Stimulated activated CD4-positive, alpha-beta T cell treated with anti-CD3 and anti-CD28 coated beads, Interleukin-4, amount 100 ng/mL, for 4 hours (primary cell): ENCODE data around the gene PIP5K1A.
"Not testable (repeated sequence)": the region's sequence is repeated elsewhere in the genome, so short reads cannot be mapped to it uniquely, and the experiment has no call there.

Source experiments
- DNase-seq, 2 experiments: peaks; one replicate each; pipeline ENCODE4 v3.0.0-alpha.2; 2020

Gene PIP5K1A

GRCh38 chr1:151254217-151255213 lies 56.2 kb downstream of the PIP5K1A start, which contains the start of gene PSMD4:
Gene PSMD4, plus strand, starts transcription at chr1:151254734. Its CDS starts 49 bp downstream, at chr1:151254783.
- DNase-seq, result peak; percentile 86 to 92

GRCh38 chr1:151255381-151255780 lies 57.0 kb downstream of the PIP5K1A start:
- no peak for DNase-seq

GRCh38 chr1:151259351-151259750 lies 61.0 kb downstream of the PIP5K1A start:
- DNase-seq, result no peak

- no peak for DNase-seq
These were observed 67.3 kb downstream of the PIP5K1A start for GRCh38 chr1:151265446-151266236.

- DNase-seq, result no peak
These were observed 68.0 kb downstream of the PIP5K1A start for GRCh38 chr1:151266315-151266714.

- DNase-seq, result no peak
These were observed 68.5 kb downstream of the PIP5K1A start for GRCh38 chr1:151266821-151267220.

- DNase-seq, result no peak
These were observed 69.4 kb downstream of the PIP5K1A start for GRCh38 chr1:151267760-151268159.

GRCh38 chr1:151273924-151274466 lies 75.6 kb downstream of the PIP5K1A start:
- DNase-seq, result no peak

GRCh38 chr1:151275341-151275740 lies 77.0 kb downstream of the PIP5K1A start:
- DNase-seq, result not testable (repeated sequence)

GRCh38 chr1:151277249-151277648 lies 78.9 kb downstream of the PIP5K1A start:
- no peak for DNase-seq

GRCh38 chr1:151281225-151281968 lies 83.0 kb downstream of the PIP5K1A start:
- DNase-seq, result peak; percentile 91 to 94

- peak; percentile 97 for DNase-seq
These were observed 83.9 kb downstream of the PIP5K1A start, which contains the start of gene ZNF687 for GRCh38 chr1:151281969-151282882. Gene ZNF687, plus strand, starts transcription at chr1:151282299. Its CDS starts 3,993 bp downstream, at chr1:151286292.

GRCh38 chr1:151282883-151283725 lies 84.8 kb downstream of the PIP5K1A start:
- peak in 1 of 2 experiments; percentile 17 for DNase-seq

- no peak for DNase-seq
These were observed 85.7 kb downstream of the PIP5K1A start for GRCh38 chr1:151284013-151284577.

- no peak for DNase-seq
These were observed 88.4 kb downstream of the PIP5K1A start for GRCh38 chr1:151286619-151287340.

GRCh38 chr1:151287341-151287699 lies 89.0 kb downstream of the PIP5K1A start:
- no peak for DNase-seq

- DNase-seq, result no peak
These were observed 89.6 kb downstream of the PIP5K1A start for GRCh38 chr1:151287767-151288500.

GRCh38 chr1:151288502-151288901 lies 90.2 kb downstream of the PIP5K1A start:
- no peak for DNase-seq
